ENCODE data around the gene AATF. TPM values are rescaled to one million over a fixed set of nuclear protein-coding genes. Genes with fewer than 3 reads are reported as not detected.

The AATF gene
- total and polyA plus RNA-seq, 2 of the 8 experiments (the other 6 are each of a cell fraction or from before 2014, with no cell fraction given) = 20.1 to 62.8 TPM

GRCh38 chr17:36949461-36949927, 740 bp downstream of the AATF start (continued):
- TF ChIP-seq HDAC2 (IDR thresholded peaks at IDR 0.05; ENCODE audit: borderline replicate concordance in 1 of 2, low read depth in 2 of 2, low read length in 2 of 2) = no peak
- no peak for TF ChIP-seq CEBPB (IDR thresholded peaks at IDR 0.05; ENCODE audit: low read depth, low read length)
- no peak for TF ChIP-seq EZH2 (IDR thresholded peaks at IDR 0.05; ENCODE audit: low read depth, low read length, severe bottlenecking)
- TF ChIP-seq SUZ12 (IDR thresholded peaks at IDR 0.05; ENCODE audit: low read length) = no peak

All from H1 (cell line).